ENCODE measurements around the gene GNG14. TPM values are rescaled to one million over a fixed set of nuclear protein-coding genes. Genes with fewer than 3 reads are reported as not detected.

The GNG14 gene
- total and polyA plus RNA-seq, 10 of the 15 experiments (the other 5 are each of a cell fraction or from before 2014, with no cell fraction given): not detected

- TF ChIP-seq USF2 (IDR thresholded peaks at IDR 0.05; ENCODE audit: borderline replicate concordance, low read depth, low read length) (no peak), SIN3A (IDR thresholded peaks at IDR 0.05; ENCODE audit: low read depth, low read length) (no peak), MEF2A (IDR thresholded peaks at IDR 0.05; ENCODE audit: insufficient read depth, low read depth, low read length) (no peak), MXI1 (IDR thresholded peaks at IDR 0.05; ENCODE audit: low read depth, low read length) (no peak), SREBF2 (IDR thresholded peaks at IDR 0.05; ENCODE audit: low read length) (no peak), SP1 (IDR thresholded peaks at IDR 0.05; ENCODE audit: low read depth, low read length) (no peak), NR2F1 (conservative IDR thresholded peaks at IDR 0.05) (0 out of 2 replicates have a peak, but pooled peaks have one; percentile 18), MYB (IDR thresholded peaks at IDR 0.05; ENCODE audit: borderline replicate concordance, low read depth, low read length) (no peak), CHD4 (IDR thresholded peaks at IDR 0.05) (no peak), CEBPB (IDR thresholded peaks at IDR 0.05; ENCODE audit: borderline replicate concordance in 1 of 2, low read depth in 2 of 2, low read length in 2 of 2) (no peak), EZH2 (IDR thresholded peaks at IDR 0.05; ENCODE audit: borderline replicate concordance, control insufficient read depth, low read depth, low read length) (no peak), POLR2AphosphoS2 (IDR thresholded peaks at IDR 0.05; ENCODE audit: low read depth, low read length) (no peak; the same call in 1 of the 2 replicates), RAD51 (IDR thresholded peaks at IDR 0.05) (no peak), MLLT1 (IDR thresholded peaks at IDR 0.05) (peak; percentile 32; the same call in 1 of the 2 replicates), IKZF1 (conservative IDR thresholded peaks at IDR 0.05) (peak; percentile 69), TCF3 (IDR thresholded peaks at IDR 0.05; ENCODE audit: borderline replicate concordance, insufficient read depth, low read depth, low read length) (no peak), MAX (IDR thresholded peaks at IDR 0.05; ENCODE audit: low read depth, low read length) (no peak), ZNF217 (IDR thresholded peaks at IDR 0.05) (no peak), MYC (IDR thresholded peaks at IDR 0.05; ENCODE audit: insufficient read depth, insufficient read length, insufficient replicate concordance, low read length, severe bottlenecking) (no peak), POU2F2 (IDR thresholded peaks at IDR 0.05; ENCODE audit: borderline replicate concordance, low read depth, low read length) (no peak), ATF7 (IDR thresholded peaks at IDR 0.05; ENCODE audit: low read depth) (no peak; the same call in 1 of the 2 replicates), RBBP5 (conservative IDR thresholded peaks at IDR 0.05) (no peak), ZSCAN29 (IDR thresholded peaks at IDR 0.05) (no peak), ETV6 (conservative IDR thresholded peaks at IDR 0.05 in 1 of 2, IDR thresholded peaks at IDR 0.05 in 1 of 2; ENCODE audit: borderline replicate concordance in 1 of 2, low read depth in 1 of 2) (no peak)
These were observed 21.3 kb upstream of the GNG14 start, which contains the start of the genes MAN2B1 and WDR83 (continued) for GRCh38 chr19:12666265-12667048.
